ENCODE measurements around the gene ITGA8. TPM values are rescaled to one million over a fixed set of nuclear protein-coding genes. Genes with fewer than 3 reads are reported as not detected.

Gene ITGA8
- total RNA-seq, 1 experiment from 2014 or later: 0.02 TPM

GRCh38 chr10:15570738-15571339 lies 148.9 kb downstream of the ITGA8 start:
- CTCF ChIA-PET: no interaction called here
- Histone ChIP-seq H3K27ac (ENCODE audit: low read depth, low read length) (no peak overlapping the region), H3K9me3 (ENCODE audit: control insufficient read depth in 1 of 2, insufficient read depth in 1 of 2, low read depth in 1 of 2, low read length in 2 of 2) (no peaks in the 10 kb centered on the region), H3K4me1 (ENCODE audit: control insufficient read depth in 1 of 2, insufficient read depth in 2 of 2, low read length in 2 of 2) (no peaks in the 10 kb centered on the region), H3K9ac (ENCODE audit: low read length) (no peak overlapping the region), H3K9me2 (ENCODE audit: insufficient read depth) (no peaks in the 10 kb centered on the region), H3K79me2 (ENCODE audit: insufficient read depth, low read length) (no peaks in the 10 kb centered on the region), H3K4me2 (ENCODE audit: low read length) (no peak overlapping the region), H3K27me3 (ENCODE audit: insufficient read depth, low read length) (0 out of 2 replicates have a peak, but pooled peaks cover 9% of the 10 kb centered on the region), H4K20me1 (ENCODE audit: insufficient read depth) (no peaks in the 10 kb centered on the region), H2AFZ (ENCODE audit: low read depth, low read length, poor library complexity, severe bottlenecking) (no peak overlapping the region), H3K36me3 (ENCODE audit: control insufficient read depth in 1 of 2, insufficient read depth in 2 of 2, low read length in 2 of 2) (no peaks in the 10 kb centered on the region), H3K4me3 (replicated peaks in 1 of 2; ENCODE audit: low read depth in 1 of 2, low read length in 2 of 2) (no peak overlapping the region)
- POLR2A ChIA-PET: no interaction called here
- TF ChIP-seq TCF7L2 (IDR thresholded peaks at IDR 0.05; ENCODE audit: borderline replicate concordance, extremely low read depth, insufficient read depth, insufficient read length) (no peak), ZFX (IDR thresholded peaks at IDR 0.05) (no peak)
- intact Hi-C loops (cut with micrococcal nuclease): no loop called here
- DNase-seq (ENCODE audit: low read depth, low spot score) (no peak), ATAC-seq (no peak)
- no TSS peak for BruUV-seq (replicated peaks)
- RAD21 ChIA-PET (ENCODE audit: low non-redundant PET in 1 of 2, low total read pairs in 2 of 2, uncharacterized antibody in 2 of 2, unreplicated experiment in 2 of 2): no interaction called here

- no peak for DNase-seq (ENCODE audit: low read depth, low spot score)
- no peaks in the 10 kb centered on the region for H4K20me1 ChIP-seq (ENCODE audit: insufficient read depth)
These were observed 151.8 kb downstream of the ITGA8 start for GRCh38 chr10:15567952-15568351.

More at GRCh38 chr10:15567952-15568351, 151.8 kb downstream of the ITGA8 start:
- BruUV-seq (replicated peaks): no TSS peak
- no peak overlapping the region for H3K27ac ChIP-seq (ENCODE audit: low read depth, low read length)
- H3K36me3 ChIP-seq (ENCODE audit: control insufficient read depth in 1 of 2, insufficient read depth in 2 of 2, low read length in 2 of 2): no peaks in the 10 kb centered on the region
- H3K9ac ChIP-seq (ENCODE audit: low read length): no peak overlapping the region
- no peaks in the 10 kb centered on the region for H3K9me3 ChIP-seq (ENCODE audit: control insufficient read depth in 1 of 2, insufficient read depth in 1 of 2, low read depth in 1 of 2, low read length in 2 of 2)
- H3K79me2 ChIP-seq (ENCODE audit: insufficient read depth, low read length): no peaks in the 10 kb centered on the region
- H2AFZ ChIP-seq (ENCODE audit: low read depth, low read length, poor library complexity, severe bottlenecking): no peak overlapping the region
- CTCF ChIA-PET: no interaction called here
- H3K9me2 ChIP-seq (ENCODE audit: insufficient read depth): no peaks in the 10 kb centered on the region
- H3K27me3 ChIP-seq (ENCODE audit: insufficient read depth, low read length): 0 out of 2 replicates have a peak, but pooled peaks cover 13% of the 10 kb centered on the region
- no peaks in the 10 kb centered on the region for H3K4me1 ChIP-seq (ENCODE audit: control insufficient read depth in 1 of 2, insufficient read depth in 2 of 2, low read length in 2 of 2)
- TF ChIP-seq CBX3 (IDR thresholded peaks at IDR 0.05; ENCODE audit: low read depth): no peak
- no peak for TF ChIP-seq ZBTB33 (IDR thresholded peaks at IDR 0.05; ENCODE audit: extremely low read depth, insufficient replicate concordance, low read length)
- no peak for TF ChIP-seq FOSL1 (IDR thresholded peaks at IDR 0.05; ENCODE audit: low read depth)
- TF ChIP-seq, protein P1, sequence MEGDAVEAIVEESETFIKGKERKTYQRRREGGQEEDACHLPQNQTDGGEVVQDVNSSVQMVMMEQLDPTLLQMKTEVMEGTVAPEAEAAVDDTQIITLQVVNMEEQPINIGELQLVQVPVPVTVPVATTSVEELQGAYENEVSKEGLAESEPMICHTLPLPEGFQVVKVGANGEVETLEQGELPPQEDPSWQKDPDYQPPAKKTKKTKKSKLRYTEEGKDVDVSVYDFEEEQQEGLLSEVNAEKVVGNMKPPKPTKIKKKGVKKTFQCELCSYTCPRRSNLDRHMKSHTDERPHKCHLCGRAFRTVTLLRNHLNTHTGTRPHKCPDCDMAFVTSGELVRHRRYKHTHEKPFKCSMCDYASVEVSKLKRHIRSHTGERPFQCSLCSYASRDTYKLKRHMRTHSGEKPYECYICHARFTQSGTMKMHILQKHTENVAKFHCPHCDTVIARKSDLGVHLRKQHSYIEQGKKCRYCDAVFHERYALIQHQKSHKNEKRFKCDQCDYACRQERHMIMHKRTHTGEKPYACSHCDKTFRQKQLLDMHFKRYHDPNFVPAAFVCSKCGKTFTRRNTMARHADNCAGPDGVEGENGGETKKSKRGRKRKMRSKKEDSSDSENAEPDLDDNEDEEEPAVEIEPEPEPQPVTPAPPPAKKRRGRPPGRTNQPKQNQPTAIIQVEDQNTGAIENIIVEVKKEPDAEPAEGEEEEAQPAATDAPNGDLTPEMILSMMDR (IDR thresholded peaks at IDR 0.05 in 2 of 3, conservative IDR thresholded peaks at IDR 0.05 in 1 of 3; ENCODE audit: borderline replicate concordance in 1 of 3, insufficient read depth in 1 of 3, low read depth in 2 of 3, low read length in 2 of 3): no peak
- TF ChIP-seq SIN3A (IDR thresholded peaks at IDR 0.05; ENCODE audit: low read depth): no peak
- no peak for TF ChIP-seq CEBPB (IDR thresholded peaks at IDR 0.05; ENCODE audit: low read depth)
- TF ChIP-seq, protein P2, sequence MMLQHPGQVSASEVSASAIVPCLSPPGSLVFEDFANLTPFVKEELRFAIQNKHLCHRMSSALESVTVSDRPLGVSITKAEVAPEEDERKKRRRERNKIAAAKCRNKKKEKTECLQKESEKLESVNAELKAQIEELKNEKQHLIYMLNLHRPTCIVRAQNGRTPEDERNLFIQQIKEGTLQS (IDR thresholded peaks at IDR 0.05): no peak
- no peak for TF ChIP-seq ZFX (IDR thresholded peaks at IDR 0.05)
- no peak for TF ChIP-seq ELF1 (IDR thresholded peaks at IDR 0.05; ENCODE audit: borderline replicate concordance, low read depth)
- TF ChIP-seq EZH2phosphoT487 (IDR thresholded peaks at IDR 0.05; ENCODE audit: borderline replicate concordance): no peak
- TF ChIP-seq, protein P3, sequence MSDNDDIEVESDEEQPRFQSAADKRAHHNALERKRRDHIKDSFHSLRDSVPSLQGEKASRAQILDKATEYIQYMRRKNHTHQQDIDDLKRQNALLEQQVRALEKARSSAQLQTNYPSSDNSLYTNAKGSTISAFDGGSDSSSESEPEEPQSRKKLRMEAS (IDR thresholded peaks at IDR 0.05): no peak
- no peak for TF ChIP-seq SP1 (IDR thresholded peaks at IDR 0.05; ENCODE audit: low read depth)
- TF ChIP-seq POLR2AphosphoS5 (IDR thresholded peaks at IDR 0.05; ENCODE audit: low read depth, low read length): no peak
- TF ChIP-seq YY1 (IDR thresholded peaks at IDR 0.05; ENCODE audit: extremely low read depth, insufficient replicate concordance, low read depth, low read length): no peak
- POLR2A ChIA-PET: no interaction called here
- H3K4me3 ChIP-seq (replicated peaks in 1 of 2; ENCODE audit: low read depth in 1 of 2, low read length in 2 of 2): no peak overlapping the region
- ATAC-seq: no peak
- no peak overlapping the region for H3K4me2 ChIP-seq (ENCODE audit: low read length)
- RAD21 ChIA-PET (ENCODE audit: low non-redundant PET in 1 of 2, low total read pairs in 2 of 2, uncharacterized antibody in 2 of 2, unreplicated experiment in 2 of 2): no interaction called here
- intact Hi-C loops (cut with micrococcal nuclease): no loop called here
